ENCODE results near the gene HS2ST1. TPM values are rescaled to one million over a fixed set of nuclear protein-coding genes. Genes with fewer than 3 reads are reported as not detected.

HS2ST1 gene
- polyA plus RNA-seq, 1 experiment = 22.4 TPM

DNA sequence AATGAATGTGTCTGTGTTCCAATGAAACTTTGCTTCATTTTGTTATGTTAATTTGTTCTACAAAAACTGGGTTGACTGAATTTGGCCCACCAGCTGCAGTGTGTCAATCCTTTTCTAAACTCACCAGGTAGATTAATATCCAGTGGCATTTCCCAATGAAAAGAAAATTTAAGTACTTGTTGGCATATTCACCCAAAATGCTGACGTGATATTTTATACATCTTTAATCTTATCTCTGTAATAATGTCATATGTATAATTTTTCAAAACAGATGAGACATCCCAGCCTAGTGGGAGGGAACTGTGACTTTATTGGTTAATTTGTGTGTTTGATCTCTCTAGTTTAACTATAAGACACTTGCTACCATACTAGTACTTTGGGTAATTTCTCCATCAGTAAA lies 8.6 kb upstream of the HS2ST1 start:
- no peak for DNase-seq (ENCODE audit: low read depth, low spot score)
- H3K27me3 ChIP-seq (ENCODE audit: control insufficient read depth, insufficient read depth, low read length) = no peaks in the 10 kb centered on the region
- CTCF ChIA-PET = no interaction called here
- H3K9me3 ChIP-seq (ENCODE audit: control insufficient read depth, insufficient read depth, low read length) = no peaks in the 10 kb centered on the region
- no peak overlapping the region for H3K27ac ChIP-seq (ENCODE audit: low read depth, low read length)
- POLR2A ChIA-PET = no interaction called here
- TF ChIP-seq, protein P1, sequence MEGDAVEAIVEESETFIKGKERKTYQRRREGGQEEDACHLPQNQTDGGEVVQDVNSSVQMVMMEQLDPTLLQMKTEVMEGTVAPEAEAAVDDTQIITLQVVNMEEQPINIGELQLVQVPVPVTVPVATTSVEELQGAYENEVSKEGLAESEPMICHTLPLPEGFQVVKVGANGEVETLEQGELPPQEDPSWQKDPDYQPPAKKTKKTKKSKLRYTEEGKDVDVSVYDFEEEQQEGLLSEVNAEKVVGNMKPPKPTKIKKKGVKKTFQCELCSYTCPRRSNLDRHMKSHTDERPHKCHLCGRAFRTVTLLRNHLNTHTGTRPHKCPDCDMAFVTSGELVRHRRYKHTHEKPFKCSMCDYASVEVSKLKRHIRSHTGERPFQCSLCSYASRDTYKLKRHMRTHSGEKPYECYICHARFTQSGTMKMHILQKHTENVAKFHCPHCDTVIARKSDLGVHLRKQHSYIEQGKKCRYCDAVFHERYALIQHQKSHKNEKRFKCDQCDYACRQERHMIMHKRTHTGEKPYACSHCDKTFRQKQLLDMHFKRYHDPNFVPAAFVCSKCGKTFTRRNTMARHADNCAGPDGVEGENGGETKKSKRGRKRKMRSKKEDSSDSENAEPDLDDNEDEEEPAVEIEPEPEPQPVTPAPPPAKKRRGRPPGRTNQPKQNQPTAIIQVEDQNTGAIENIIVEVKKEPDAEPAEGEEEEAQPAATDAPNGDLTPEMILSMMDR (IDR thresholded peaks at IDR 0.05; ENCODE audit: low read depth, low read length) = no peak
- no peak overlapping the region for H3K4me3 ChIP-seq (ENCODE audit: low read depth, low read length)

DNA sequence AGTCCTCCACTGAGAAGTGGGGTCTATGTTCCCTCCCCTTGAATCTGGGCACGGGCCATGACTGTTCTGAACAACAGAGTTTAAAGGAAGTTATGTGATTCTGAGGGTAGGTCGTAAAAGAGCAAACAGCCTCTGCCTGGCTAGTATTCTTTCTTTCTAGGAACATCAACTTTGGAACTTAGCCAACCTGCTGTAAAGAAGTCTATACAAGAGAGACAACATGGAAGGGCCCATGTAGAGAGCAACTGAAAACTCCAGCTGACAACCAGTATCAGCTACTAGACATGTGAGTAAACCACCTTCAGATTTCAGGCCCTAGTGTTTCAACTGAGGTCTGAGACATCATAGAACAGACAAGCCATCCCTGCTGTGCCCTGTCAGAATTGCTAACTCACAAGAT lies 8.0 kb upstream of the HS2ST1 start:
- H3K27me3 ChIP-seq (ENCODE audit: control insufficient read depth, insufficient read depth, low read length) = no peaks in the 10 kb centered on the region
- TF ChIP-seq, protein P1 (IDR thresholded peaks at IDR 0.05; ENCODE audit: low read depth, low read length) = no peak
- H3K9me3 ChIP-seq (ENCODE audit: control insufficient read depth, insufficient read depth, low read length) = no peaks in the 10 kb centered on the region
- ChIA-PET POLR2A (no interaction called here), CTCF (no interaction called here)
- H3K27ac ChIP-seq (ENCODE audit: low read depth, low read length) = no peak overlapping the region
- no peak for DNase-seq (ENCODE audit: low read depth, low spot score)
- no peak overlapping the region for H3K4me3 ChIP-seq (ENCODE audit: low read depth, low read length)

DNA sequence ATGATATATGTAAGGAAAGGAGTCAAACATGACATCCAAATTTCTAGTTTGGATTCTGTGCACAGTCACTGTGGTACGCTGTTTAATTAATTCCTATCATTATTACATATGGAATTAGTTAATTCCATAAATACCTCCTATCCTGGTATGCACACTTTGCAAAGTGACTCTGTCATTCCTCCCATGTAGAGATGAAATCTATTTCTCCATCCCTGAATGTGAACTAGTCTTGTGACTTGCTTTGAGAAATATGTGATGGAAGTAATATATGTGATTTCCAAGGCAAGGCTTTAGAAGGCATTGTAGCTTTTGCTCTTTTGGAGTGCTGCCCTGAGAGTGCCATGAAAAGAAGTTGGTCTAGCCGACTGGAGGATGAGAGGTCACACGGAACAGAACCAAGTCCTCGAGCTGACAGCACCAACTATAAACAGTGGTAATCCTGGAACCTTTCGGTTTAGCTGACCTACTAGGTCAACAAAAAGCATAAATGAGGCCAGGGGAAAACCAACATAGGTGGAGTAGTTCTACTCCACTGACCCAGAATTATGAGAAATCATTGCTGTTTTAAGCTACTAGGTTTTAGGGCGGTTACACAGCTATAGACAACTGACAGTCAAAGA lies 2.0 kb upstream of the HS2ST1 start:
- POLR2A ChIA-PET = no interaction called here
- CTCF ChIA-PET = interaction anchor here (1.0 to 2.8 kb wide), 4 partner anchors 8 to 208 kb away, joined by 3 to 13 read pairs (median 8); partner anchors contain the start of gene SH3GLB1
- H3K27ac ChIP-seq (ENCODE audit: low read depth, low read length) = no peak overlapping the region

DNA sequence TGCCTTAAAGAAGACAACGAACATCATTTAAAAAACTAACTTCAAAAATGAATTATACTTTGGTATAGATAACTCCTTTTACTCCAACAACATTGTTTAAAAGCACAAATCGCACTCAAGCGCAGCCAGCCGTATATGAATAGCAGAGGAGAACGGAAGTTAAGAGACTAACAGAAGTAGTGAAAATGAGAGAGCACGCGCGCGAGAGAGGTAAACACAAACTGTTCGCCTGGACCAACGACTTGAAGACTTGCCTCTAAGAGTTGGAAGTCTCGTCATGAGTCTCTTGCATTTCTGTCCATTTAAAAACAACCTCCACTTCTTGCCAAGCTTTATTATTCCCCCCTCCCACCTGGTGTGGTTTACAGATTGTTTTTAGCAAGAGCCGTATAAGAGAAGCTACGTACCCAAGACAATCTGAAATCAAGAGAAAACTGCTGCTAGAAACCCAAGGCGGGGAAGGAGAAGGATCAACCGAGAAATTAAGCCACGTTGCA lies 988 bp upstream of the HS2ST1 start:
- ChIA-PET POLR2A (interaction anchor here (1.0 to 1.3 kb wide), 3 partner anchors 16 to 209 kb away, joined by 4 to 7 read pairs (median 6); partner anchors contain the start of gene SH3GLB1), CTCF (interaction anchor here (1.8 to 2.8 kb wide), 3 partner anchors 10 to 80 kb away, joined by 6 to 13 read pairs (median 8); no protein-coding TSS in a partner anchor)
- Histone ChIP-seq H3K9me3 (ENCODE audit: control insufficient read depth, insufficient read depth, low read length) (no peaks in the 10 kb centered on the region; the same call in 1 of the 2 replicates), H3K4me3 (ENCODE audit: low read depth, low read length) (peak overlapping the region; percentile 100), H3K27me3 (ENCODE audit: control insufficient read depth, insufficient read depth, low read length) (no peaks in the 10 kb centered on the region), H3K27ac (ENCODE audit: low read depth, low read length) (peak overlapping the region; percentile 86)
- TF ChIP-seq, protein P1 (IDR thresholded peaks at IDR 0.05; ENCODE audit: low read depth, low read length) = no peak
- no peak for DNase-seq (ENCODE audit: low read depth, low spot score)

More for the DNA sequence above, 2.0 kb upstream of the HS2ST1 start:
- TF ChIP-seq, protein P1 (IDR thresholded peaks at IDR 0.05; ENCODE audit: low read depth, low read length) = no peak
- no peak for DNase-seq (ENCODE audit: low read depth, low spot score)
- no peaks in the 10 kb centered on the region; the same call in 1 of the 2 replicates for H3K9me3 ChIP-seq (ENCODE audit: control insufficient read depth, insufficient read depth, low read length)
- peak overlapping the region; percentile 100 for H3K4me3 ChIP-seq (ENCODE audit: low read depth, low read length)
- no peaks in the 10 kb centered on the region for H3K27me3 ChIP-seq (ENCODE audit: control insufficient read depth, insufficient read depth, low read length)

All from AG04450 (cell line).